GM18499 (cell line): ENCODE data around the gene UGT8.
A peak's percentile ranks its signal among the peaks of the same experiment; 100 is the strongest.
"Not testable (repeated sequence)": the region's sequence is repeated elsewhere in the genome, so short reads cannot be mapped to it uniquely, and the experiment has no call there.

Source experiments
- ATAC-seq: cut with Tn5 transposase; IDR thresholded peaks from one replicate; pipeline ENCODE4 v1.9.1; 2021; ENCODE audit warnings: moderate number of reproducible peaks; ENCODE audit not compliant: insufficient read depth, unreplicated experiment

UGT8 gene

GRCh38 chr4:114603497-114603896 is 4.9 kb downstream of the UGT8 start:
- ATAC-seq = peak; percentile 90

- ATAC-seq = no peak
Observed at GRCh38 chr4:114606245-114606644, 7.6 kb downstream of the UGT8 start.

GRCh38 chr4:114607056-114607455 is 8.4 kb downstream of the UGT8 start:
- ATAC-seq = no peak

DNA sequence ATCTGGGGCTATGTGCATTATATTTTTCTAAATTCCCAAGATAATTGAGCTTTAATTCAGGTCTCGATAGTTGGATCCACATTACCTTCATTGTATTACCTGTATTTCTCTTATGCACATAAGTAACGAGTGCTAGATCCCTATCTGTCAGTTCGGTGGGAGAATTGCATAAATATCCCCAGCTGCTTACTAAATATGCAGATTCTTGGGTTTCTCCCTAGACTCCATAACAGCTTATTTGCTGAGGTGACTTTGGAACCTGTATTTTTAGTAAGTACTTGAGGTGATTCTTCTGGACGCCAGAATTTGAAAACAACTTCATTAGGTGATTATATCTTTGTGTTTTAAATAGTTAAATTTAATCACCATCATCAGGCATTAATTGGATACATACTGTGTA is 15.0 kb downstream of the UGT8 start:
- no peak for ATAC-seq

DNA sequence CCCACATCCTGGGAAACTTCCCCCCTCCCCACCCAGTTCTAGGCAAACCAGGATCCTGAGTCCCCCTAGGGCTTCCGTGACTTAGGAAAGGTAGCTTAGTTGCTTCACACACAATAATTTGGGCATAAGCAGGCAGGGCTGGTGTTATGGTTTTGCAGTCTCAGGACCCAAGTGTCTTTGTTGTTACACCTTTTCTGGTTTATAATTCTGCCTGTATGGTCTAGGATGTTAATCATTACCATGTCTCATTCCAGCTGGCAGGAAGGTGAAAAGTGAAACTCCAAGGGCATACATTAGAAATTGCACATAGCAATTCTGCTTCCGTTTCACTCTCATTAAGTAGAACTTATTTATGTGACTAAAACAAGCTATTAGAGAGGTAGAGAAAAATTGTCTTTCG is 16.8 kb downstream of the UGT8 start:
- no peak for ATAC-seq

GRCh38 chr4:114616036-114616435 is 17.4 kb downstream of the UGT8 start:
- ATAC-seq = not testable (repeated sequence)

GRCh38 chr4:114626196-114626595 is 27.6 kb downstream of the UGT8 start:
- no peak for ATAC-seq

DNA sequence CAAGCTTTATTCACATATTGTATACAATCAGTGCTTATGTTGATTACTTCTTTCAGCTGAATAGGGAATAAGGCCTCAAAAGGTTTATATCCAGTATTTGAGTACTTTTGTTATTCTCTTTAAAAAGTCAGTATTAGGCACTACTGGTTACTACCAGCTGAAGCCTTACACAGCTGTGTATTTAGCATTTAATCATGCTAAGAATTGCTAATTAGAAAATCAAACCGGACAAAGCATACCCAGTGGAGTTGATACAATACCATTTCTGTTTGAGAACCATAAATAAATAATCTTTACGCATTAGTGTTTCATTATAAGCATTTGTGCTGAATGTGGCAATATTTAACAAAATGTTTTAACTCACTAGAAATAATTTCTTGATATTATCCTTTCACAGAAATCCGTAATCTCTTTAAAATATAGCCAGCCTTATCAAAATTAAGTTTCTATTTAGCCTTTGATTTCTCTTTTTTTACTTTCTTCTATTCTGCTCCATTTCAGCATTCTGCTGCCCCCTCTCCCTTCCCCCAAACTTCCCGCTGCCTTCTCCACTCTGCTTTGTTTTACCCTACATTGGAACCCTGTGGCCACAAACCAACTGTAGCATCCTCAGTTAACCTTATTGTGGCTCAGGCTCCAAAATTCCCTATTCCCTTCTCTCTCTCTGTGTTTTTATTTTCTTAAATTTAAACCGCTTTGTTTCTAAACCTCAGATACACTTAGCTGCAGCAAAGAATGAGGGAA is 37.8 kb downstream of the UGT8 start:
- no peak for ATAC-seq

- no peak for ATAC-seq
Observed at GRCh38 chr4:114642173-114642780, 43.7 kb downstream of the UGT8 start.

DNA sequence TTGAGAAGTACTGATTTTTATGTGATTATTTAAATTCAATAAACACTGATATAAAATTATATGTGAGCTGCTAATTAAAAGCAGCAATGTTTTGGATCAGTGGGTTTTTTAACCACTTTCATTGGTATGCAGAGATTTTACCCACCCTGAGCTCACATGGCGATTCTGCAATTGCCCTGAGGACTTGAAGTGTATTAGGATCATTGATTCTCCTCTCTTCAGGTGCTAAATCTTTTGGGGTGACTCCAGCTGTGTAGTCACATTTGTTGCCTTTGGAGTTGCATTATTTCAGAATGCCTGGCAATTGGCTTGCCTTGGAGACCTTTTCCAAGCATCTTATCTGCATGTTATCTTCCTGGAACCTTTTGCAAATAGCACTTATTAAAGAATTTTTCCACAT is 51.3 kb downstream of the UGT8 start:
- ATAC-seq = no peak

DNA sequence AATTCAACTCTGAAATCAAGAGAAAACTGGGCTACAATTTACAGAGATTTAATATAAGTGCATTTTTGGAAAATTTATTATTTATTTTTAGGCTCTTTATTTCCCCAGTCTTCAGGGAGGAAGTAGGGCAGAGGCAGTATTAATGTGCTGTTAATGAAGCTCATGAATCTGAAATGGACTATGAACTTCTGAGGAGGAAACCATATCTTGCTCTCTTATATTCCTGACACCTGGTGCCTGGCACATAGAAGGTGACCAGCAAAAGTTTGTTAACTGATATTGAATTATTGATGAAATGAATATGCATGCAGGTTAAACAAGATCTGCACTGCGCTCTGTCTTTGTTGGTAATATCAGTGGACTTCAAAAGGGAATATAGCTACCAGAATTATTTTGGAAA is 55.1 kb downstream of the UGT8 start:
- no peak for ATAC-seq

- no peak for ATAC-seq
Observed at GRCh38 chr4:114654592-114654991, 56.0 kb downstream of the UGT8 start.

DNA sequence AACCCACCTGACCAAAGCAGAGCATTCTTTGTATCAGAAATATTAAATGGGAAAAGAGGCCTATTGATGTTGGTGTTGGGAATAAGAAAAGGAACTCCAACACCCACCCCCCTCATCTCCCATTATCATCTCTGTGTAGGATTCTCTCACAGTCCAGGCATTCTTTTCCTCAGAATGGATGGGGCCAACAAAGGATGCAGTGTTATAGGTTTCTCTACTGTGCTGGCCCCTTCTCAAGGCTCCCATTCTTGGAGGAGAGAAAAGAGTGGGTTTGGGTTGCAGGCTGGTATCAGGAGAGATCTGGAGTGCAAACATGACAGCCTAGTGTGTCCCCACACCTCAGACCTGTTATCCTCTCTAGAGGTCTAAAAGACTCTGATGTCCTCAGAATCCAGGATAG is 59.6 kb downstream of the UGT8 start:
- no peak for ATAC-seq

- no peak for ATAC-seq
Observed at GRCh38 chr4:114658776-114659175, 60.2 kb downstream of the UGT8 start.

- ATAC-seq = peak; percentile 85
Observed at GRCh38 chr4:114659386-114660008, 60.9 kb downstream of the UGT8 start.

GRCh38 chr4:114663083-114663482 is 64.5 kb downstream of the UGT8 start:
- ATAC-seq = no peak

- no peak for ATAC-seq
Observed at GRCh38 chr4:114668577-114668976, 70.0 kb downstream of the UGT8 start.

DNA sequence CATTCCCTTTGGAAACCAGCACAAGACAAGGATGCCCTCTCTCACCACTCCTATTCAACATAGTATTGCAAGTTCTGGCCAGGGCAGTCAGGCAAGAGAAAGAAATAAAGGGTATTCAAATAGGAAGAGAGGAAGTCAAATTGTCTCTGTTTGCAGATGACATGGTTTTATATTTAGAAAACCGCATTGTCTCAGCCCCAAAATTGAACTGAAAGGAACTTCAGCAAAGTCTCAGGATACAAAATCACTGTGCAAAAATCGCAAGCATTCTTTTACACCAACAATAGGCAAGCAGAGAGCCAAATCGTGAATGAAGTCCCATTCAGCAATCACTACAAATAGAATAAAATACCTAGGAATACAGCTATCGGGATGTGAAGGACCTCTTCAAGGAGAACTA is 72.1 kb downstream of the UGT8 start:
- not testable (repeated sequence) for ATAC-seq

DNA sequence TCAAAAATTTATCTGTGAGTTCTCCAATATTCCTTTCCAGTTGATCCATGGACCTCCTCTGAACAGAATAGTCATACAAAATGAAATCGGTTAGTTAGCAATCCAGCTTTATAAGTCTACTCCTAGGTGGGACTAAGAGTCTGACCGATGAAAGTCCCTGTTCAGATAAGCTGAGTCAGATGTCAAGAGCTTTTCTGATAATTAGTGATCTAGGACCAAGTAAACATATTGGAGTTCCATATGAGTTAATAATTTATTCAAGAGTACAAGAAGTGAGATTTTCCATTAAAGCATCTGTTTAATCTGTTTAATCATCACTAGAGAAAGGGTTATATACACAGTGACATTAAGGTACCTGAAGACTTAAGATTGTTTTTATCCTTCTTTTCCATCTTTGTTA is 74.7 kb downstream of the UGT8 start:
- no peak for ATAC-seq

- no peak for ATAC-seq
Observed at GRCh38 chr4:114674080-114674479, 75.5 kb downstream of the UGT8 start.

DNA sequence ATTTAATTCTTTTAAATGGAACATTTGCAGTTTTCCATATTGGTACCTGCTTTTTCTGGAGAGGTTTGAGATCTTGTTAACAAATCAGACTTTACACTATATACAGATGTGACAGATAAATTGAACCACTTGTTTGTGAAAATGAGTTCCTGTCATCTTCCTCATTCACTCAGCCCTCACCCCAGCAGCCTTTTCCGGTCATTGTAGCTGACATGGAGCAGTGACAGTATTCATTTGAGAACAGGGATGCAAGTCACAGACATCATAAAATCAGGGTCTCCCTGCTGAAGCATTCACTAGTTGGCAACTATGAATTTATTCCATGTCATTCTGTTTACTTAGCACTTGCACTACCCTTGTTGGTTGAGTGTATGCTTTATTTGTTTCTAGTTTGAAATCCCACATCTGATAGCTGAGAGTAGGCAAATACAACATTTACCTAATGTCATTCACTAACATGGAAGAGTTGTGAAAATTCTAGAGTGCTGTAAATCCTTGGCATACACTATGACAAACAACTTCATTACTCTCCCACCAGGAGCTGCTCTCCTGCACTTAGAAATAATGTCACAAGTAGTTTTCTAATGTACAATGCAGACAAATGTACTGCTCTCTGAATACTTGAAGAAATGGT is 78.9 kb downstream of the UGT8 start:
- ATAC-seq = no peak
